H1 (cell line): Measurements from ENCODE around the gene CXXC4. TPM values are rescaled to one million over a fixed set of nuclear protein-coding genes. Genes with fewer than 3 reads are reported as not detected.

Source experiments
- CBX8 ChIP-seq: fragments of 300-800, 300-1000 bp; sonication (generic); IDR thresholded peaks from 2 replicates; pipeline ENCODE4 v1.7.1; 2016; ENCODE audit warnings: low read depth, low read length, borderline replicate concordance
- CEBPB ChIP-seq: IDR thresholded peaks from 2 replicates; pipeline ENCODE4 v1.6.1; 2012; ENCODE audit warnings: low read depth, low read length
- HDAC6 ChIP-seq: IDR thresholded peaks from one replicate; pipeline ENCODE4 v1.7.1; 2012; ENCODE audit warnings: low read depth, mild to moderate bottlenecking, inconsistent platforms, low read length, moderate library complexity
- POLR2A ChIP-seq, 2 experiments: IDR thresholded peaks; 1 replicate in 1 of 2; 2 replicates in 1 of 2; pipeline ENCODE4 v1.6.1; 2011; ENCODE audit warnings: low read depth in 2 of 2, low read length in 2 of 2, mild to moderate bottlenecking in 2 of 2; ENCODE audit errors: control extremely low read depth in 1 of 2
- RXRA ChIP-seq: IDR thresholded peaks from 2 replicates; pipeline ENCODE4 v1.6.1; 2011; ENCODE audit warnings: low read depth, mild to moderate bottlenecking, low read length, moderate library complexity; ENCODE audit not compliant: insufficient read depth
- SAP30 ChIP-seq: fragments of 300-600 bp; sonication (generic); IDR thresholded peaks from 2 replicates; pipeline ENCODE4 v1.7.1; 2012; ENCODE audit warnings: low read length, moderate library complexity, mild to moderate bottlenecking, inconsistent platforms; ENCODE audit not compliant: insufficient read depth, insufficient replicate concordance
- polyA plus RNA-seq, 7 experiments: library from polyadenylated mRNA; depleted of rRNA in 3 of 7; stranded (reverse) in 5 of 7; unstranded in 2 of 7; fragments of >200 nt in 5 of 7; fragments of 200-250 nt in 2 of 7; gene quantifications; 1 replicate in 5 of 7; 2 replicates in 1 of 7; 4 replicates in 1 of 7; pipeline versions ENCODE4 v1.2.1 to v1.2.3, GENCODE V29; 2011 to 2013; ENCODE audit warnings: missing spikeins in 2 of 7, mixed read lengths in 2 of 7
- total RNA-seq: library from RNA; stranded (reverse); fragmentation: NEBNext Ultra II Directional; extraction: Animal tissue kit (Norgen Biotek cat#: 25700); gene quantifications from 2 replicates; pipeline ENCODE4 v1.2.1, GENCODE V29; 2021

The CXXC4 gene
- total and polyA plus RNA-seq, 2 of the 8 experiments (the other 6 are each of a cell fraction or from before 2014, with no cell fraction given): 1.3 to 1.8 TPM

DNA sequence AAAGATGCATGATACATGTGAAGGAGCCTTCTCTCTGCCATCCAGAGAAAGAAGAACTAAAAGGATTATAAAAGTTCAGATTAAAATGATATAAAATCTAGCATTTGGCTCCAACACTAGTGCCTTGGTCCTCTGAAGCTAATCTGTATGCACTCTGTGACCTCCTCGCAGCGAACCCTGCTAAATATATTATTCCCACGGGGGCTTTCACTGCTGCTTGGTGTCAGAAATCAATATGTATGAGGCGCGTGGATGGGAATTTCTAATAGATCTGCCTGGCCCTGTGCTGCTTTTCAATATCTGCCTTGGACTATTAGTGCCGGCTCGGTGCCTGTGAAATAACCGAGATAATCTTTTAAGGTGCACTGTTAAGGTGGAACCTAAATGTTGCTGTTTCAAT lies 69.7 kb downstream of the CXXC4 start (continued):
- TF ChIP-seq CEBPB (no peak), SAP30 (no peak), RXRA (no peak), CBX8 (no peak), POLR2A (IDR thresholded peaks at IDR 0.05; ENCODE audit: control extremely low read depth in 1 of 2, low read depth in 2 of 2, low read length in 2 of 2) (no peak), HDAC6 (no peak)
